Mucosa of stomach (tissue), 1 donor: Measurements from ENCODE around the gene CERS6.

Experiments
- H3K27me3 ChIP-seq: one replicate; pipeline ENCODE4 v1.7.0; 2013; ENCODE audit warnings: mild to moderate bottlenecking, low read length; ENCODE audit not compliant: control insufficient read depth, insufficient read depth
- H3K36me3 ChIP-seq: one replicate; pipeline ENCODE4 v1.7.0; 2013; ENCODE audit warnings: low read length; ENCODE audit not compliant: control insufficient read depth, insufficient read depth
- H3K4me1 ChIP-seq: one replicate; pipeline ENCODE4 v1.7.0; 2013; ENCODE audit warnings: mild to moderate bottlenecking, low read length; ENCODE audit not compliant: control insufficient read depth, insufficient read depth
- H3K4me3 ChIP-seq: one replicate; pipeline ENCODE4 v1.7.0; 2013; ENCODE audit warnings: low read length
- H3K9ac ChIP-seq: one replicate; pipeline ENCODE4 v1.7.0; 2013; ENCODE audit warnings: mild to moderate bottlenecking, low read length, moderate library complexity
- H3K9me3 ChIP-seq: one replicate; pipeline ENCODE4 v1.7.0; 2013; ENCODE audit warnings: mild to moderate bottlenecking, low read length, moderate library complexity; ENCODE audit not compliant: control insufficient read depth
- donor health status: Pancreatic carcinoma.

The CERS6 gene

DNA sequence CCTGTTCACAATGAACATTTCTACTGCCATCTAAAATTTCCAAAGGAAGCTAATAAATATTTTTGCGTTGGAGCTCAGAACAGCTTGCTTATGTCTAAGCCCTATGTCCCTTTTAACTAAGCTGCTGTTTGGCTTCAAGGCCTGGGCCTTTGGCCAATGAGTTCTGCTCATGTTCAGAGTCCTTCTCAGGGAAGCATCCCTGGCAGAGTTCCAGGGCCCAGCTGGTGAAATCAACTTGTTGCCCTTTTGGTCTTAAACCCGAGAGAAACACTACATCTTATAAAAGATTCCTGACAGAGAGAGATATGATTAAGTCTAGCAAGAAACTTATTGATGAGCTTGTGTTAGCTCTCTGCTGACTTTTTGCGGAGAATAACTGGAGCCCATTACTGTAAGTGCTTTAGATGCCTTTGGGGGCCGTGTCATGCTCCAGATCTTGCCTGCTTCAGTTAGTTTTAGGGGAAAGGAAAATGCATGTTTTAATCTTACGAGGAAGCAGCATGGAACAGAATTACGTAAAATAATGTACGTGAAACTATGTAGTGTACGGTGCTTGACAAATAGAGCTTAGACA lies 243.9 kb downstream of the CERS6 start:
- Histone ChIP-seq H3K27me3 (no peaks in the 10 kb centered on the region), H3K36me3 (no peaks in the 10 kb centered on the region), H3K9me3 (no peaks in the 10 kb centered on the region), H3K4me1 (peaks cover 18% of the 10 kb centered on the region), H3K9ac (no peak overlapping the region), H3K4me3 (no peak overlapping the region)

DNA sequence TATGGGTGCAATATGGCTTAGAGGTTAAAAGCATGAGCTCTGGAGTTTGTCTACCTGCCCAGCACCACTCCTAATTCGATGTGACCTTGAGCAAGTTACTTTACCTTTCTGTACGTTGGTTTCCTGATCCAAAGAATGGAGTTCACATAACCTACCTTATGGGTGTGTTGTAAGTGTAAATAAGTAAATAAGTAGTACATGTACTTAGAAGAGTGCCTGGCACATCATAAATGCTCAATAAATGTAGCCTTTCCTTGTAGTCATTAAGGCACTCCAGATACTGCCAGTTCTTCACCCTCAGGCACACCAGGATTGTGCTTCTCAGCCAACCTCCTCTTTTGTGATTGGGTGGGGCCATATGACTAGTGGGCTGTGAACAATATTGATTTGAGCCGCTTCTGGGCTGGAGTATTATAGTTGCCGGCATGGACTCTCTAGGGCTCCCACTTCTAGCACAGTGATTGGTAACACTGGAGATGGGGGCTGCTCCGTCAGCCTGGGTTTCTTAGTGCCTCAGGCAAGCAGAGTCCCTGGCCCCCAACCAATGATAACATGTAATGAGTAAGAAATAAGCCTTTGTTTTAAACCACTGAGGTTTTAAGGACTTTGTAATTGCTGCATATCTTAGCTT lies 244.7 kb downstream of the CERS6 start:
- Histone ChIP-seq H3K4me1 (peaks cover 26% of the 10 kb centered on the region), H3K9ac (no peak overlapping the region), H3K4me3 (no peak overlapping the region), H3K27me3 (no peaks in the 10 kb centered on the region), H3K9me3 (no peaks in the 10 kb centered on the region), H3K36me3 (no peaks in the 10 kb centered on the region)

DNA sequence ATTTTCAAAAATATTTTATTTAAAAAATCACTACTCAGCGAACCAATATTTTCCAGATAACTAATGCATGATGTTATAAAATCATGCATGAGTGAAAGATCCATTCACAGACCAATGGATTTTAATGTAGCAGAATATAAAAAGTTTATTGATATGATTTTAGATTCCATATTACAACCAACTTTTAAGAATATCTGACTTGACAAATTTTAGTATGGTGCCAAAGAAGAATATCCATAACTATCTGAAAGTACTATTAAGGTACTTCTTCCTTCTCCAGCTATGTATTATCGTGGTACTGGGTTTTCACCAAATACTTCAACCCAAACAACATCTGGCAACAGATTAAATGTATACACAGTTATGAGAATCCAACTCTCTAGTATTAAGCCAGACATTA lies 246.5 kb downstream of the CERS6 start:
- no peaks in the 10 kb centered on the region for H3K36me3 ChIP-seq
- no peaks in the 10 kb centered on the region for H3K9me3 ChIP-seq
- no peak overlapping the region for H3K9ac ChIP-seq
- H3K4me1 ChIP-seq: peaks cover 29% of the 10 kb centered on the region
- H3K4me3 ChIP-seq: no peak overlapping the region
- H3K27me3 ChIP-seq: no peaks in the 10 kb centered on the region

DNA sequence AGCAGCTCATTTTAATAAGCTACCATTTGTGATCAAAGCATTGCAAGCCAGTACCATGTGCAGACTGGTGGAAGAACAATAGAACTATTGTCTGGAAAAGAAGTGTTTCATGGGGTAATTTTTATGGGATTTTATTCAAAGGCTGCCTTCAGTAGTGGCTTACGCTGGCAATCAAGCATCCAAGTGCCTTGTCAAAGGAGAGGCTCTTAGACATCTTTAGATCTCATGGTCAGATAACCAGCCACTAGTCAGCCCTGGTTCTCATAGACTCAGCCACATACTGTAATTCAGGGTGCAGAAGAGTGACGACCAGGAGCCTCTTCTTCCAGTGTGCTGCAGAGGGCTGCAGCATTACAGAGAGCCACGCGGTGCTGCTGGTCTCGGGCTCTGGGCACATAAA lies 247.9 kb downstream of the CERS6 start:
- Histone ChIP-seq H3K9me3 (no peaks in the 10 kb centered on the region), H3K9ac (no peak overlapping the region), H3K27me3 (no peaks in the 10 kb centered on the region), H3K4me3 (no peak overlapping the region), H3K4me1 (peaks cover 29% of the 10 kb centered on the region), H3K36me3 (no peaks in the 10 kb centered on the region)

DNA sequence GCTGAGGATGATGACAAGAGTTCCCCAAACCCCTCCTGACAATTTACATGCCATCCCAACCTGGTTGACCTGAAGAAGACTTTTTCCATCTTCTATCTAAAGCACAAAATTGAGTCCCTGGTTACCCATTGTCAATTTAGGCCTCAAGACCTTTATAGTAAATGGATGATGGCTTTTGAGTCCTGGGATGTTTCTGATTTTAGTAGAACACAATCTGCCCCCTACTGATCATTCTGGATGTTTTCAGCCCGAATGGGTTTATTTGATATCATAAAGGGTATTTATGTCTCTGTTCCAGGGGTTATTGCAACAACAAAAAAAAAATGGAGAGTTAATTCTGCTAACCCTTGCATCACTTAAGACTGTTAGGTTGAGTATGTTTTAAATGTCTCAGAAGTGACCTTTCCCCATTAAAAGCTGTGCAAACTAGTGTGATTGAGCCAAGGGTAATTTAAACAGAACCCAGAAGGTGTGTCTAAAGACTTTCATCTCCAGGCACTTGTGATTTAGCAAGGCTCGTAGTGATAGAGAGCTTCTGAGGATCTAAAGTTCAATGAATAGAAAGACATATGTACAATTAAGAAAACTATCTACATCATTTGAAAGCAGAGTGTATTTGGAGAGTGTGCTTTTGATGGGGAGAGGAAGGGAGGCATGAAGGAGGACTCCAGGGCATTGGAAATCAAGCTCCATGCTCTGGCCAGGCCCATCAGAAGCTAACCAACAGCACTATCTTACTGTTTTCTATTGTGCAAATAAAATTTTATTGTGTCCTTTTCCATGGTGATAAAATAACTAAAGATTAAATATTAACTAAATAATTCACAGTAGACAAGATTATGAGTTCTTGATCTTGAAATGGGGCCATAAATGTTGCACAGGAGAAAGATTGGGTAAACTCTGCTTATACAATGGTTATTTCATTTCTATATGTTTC lies 249.7 kb downstream of the CERS6 start:
- no peak overlapping the region for H3K4me3 ChIP-seq
- no peak overlapping the region for H3K9ac ChIP-seq
- no peaks in the 10 kb centered on the region for H3K9me3 ChIP-seq
- H3K27me3 ChIP-seq: no peaks in the 10 kb centered on the region
- H3K36me3 ChIP-seq: no peaks in the 10 kb centered on the region
- H3K4me1 ChIP-seq: peaks cover 21% of the 10 kb centered on the region

DNA sequence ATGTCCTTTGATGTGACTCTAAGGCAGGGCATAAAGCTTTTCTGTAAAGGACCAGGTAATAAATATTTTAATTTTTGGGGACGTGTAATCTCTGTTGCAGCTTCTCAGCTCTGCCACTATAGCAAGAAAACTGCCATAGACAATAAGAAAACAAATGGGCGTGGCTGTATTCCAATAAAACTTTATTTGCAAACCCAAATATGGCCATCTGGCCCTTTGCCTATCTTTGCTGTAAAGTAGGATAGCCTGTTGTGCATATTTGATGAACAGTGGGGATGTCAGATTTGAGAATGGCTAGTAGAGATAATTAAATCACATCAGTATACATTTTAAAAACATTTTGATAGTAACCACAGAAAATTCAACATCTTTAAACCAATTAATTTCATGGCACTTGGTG lies 250.7 kb downstream of the CERS6 start:
- Histone ChIP-seq H3K27me3 (no peaks in the 10 kb centered on the region), H3K4me1 (peaks cover 14% of the 10 kb centered on the region), H3K4me3 (no peak overlapping the region)

DNA sequence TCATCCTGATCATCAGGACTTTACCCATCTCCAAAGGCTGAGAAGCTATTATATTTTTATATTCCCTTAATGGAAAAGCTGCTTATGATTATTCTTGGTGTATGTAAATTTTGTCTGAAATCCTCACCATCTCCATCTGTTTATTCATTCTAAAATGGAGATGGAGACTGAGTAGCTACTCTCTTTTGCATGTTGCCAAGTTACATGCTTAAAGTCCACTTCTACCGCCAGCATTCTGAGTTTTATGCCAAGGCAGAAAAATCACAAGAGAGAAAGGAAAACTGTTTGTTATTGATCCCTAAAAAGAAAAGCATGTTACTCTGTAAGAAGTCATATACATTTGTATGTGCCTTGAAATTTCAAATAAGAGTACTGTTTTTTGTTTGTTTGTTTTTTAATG lies 252.0 kb downstream of the CERS6 start:
- H3K4me3 ChIP-seq: no peak overlapping the region

More for the DNA sequence above, 250.7 kb downstream of the CERS6 start:
- Histone ChIP-seq H3K9me3 (no peaks in the 10 kb centered on the region), H3K36me3 (no peaks in the 10 kb centered on the region), H3K9ac (no peak overlapping the region)

DNA sequence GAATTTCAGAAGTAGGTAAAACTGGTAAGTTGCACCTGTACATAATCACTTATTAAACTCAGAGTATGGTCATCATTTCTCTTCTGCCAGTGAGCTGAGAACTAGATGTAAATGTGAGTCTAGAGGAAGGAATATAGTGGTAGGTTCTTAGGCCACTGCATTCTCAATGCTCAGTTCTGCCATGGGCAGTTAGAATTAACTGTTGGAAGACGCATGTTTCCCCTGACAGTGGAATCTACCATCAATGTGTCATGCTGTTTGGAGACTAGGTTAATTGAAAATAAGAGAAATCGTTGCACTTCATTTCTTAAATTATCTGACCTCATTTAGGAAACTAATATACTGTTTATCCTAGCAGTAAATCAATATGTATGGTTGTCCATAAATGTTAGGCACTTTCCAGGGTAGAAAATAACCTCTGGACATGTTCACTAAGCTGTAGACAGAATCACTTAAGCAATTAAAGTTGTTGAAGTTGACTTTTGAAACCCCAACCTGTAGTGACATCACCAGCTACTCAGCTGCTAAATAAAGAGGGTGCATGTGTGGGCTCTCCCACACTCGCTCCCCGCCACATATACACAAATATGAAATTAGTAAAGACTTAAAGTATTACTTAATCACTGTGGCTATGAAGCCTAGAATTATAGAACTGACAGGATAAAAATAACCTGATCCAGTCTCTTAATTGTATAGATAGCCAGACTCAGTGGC lies 254.8 kb downstream of the CERS6 start:
- Histone ChIP-seq H3K4me3 (no peak overlapping the region), H3K4me1 (peaks cover 1% of the 10 kb centered on the region), H3K27me3 (no peaks in the 10 kb centered on the region), H3K9me3 (no peaks in the 10 kb centered on the region), H3K36me3 (no peaks in the 10 kb centered on the region), H3K9ac (no peak overlapping the region)

More for the DNA sequence above, 252.0 kb downstream of the CERS6 start:
- no peaks in the 10 kb centered on the region for H3K36me3 ChIP-seq
- no peaks in the 10 kb centered on the region for H3K27me3 ChIP-seq
- H3K9ac ChIP-seq: no peak overlapping the region
- peaks cover 14% of the 10 kb centered on the region for H3K4me1 ChIP-seq
- H3K9me3 ChIP-seq: no peaks in the 10 kb centered on the region

DNA sequence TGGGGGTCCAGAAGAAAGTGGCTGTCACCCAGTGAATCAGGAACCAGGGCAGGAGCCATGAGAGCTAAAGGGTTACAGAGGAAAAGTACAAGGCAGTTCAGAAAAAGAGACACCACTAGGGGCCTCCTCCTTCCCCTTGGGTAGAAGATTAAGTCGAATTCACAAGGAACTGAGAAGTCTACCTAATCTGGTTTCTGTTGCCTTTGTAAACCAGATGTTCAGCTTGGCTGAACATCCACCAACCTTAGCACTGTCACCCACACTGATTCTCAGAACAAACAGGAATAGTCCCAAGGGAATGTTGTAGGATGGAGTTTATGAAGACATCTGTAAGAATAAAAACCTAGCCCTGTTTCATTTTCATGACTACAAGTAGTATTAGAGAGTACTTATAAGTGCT lies 256.0 kb downstream of the CERS6 start:
- Histone ChIP-seq H3K27me3 (no peaks in the 10 kb centered on the region), H3K4me1 (no peaks in the 10 kb centered on the region), H3K4me3 (no peak overlapping the region), H3K9me3 (no peaks in the 10 kb centered on the region), H3K9ac (no peak overlapping the region), H3K36me3 (no peaks in the 10 kb centered on the region)

DNA sequence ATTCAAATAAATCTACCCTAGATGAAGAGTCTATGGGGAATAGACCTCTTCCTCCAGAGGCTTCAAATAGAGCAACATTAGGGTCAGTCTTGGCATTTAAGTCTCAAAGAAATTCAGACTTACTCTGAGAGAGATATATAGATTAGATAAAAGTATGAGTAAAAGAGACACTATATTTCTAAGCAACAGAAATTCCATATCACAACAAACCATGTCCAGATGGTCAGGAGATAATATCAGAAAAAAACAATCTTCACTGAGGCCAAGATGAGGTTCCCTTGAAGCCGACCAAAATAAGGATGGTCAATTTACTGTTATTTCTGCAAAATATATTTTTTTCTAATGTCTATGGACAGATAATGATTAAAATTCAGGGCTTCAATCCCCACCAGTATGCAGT lies 257.3 kb downstream of the CERS6 start:
- H3K9ac ChIP-seq: no peak overlapping the region
- no peaks in the 10 kb centered on the region for H3K27me3 ChIP-seq
- no peaks in the 10 kb centered on the region for H3K9me3 ChIP-seq
- H3K4me1 ChIP-seq: no peaks in the 10 kb centered on the region
- no peak overlapping the region for H3K4me3 ChIP-seq
- no peaks in the 10 kb centered on the region for H3K36me3 ChIP-seq

DNA sequence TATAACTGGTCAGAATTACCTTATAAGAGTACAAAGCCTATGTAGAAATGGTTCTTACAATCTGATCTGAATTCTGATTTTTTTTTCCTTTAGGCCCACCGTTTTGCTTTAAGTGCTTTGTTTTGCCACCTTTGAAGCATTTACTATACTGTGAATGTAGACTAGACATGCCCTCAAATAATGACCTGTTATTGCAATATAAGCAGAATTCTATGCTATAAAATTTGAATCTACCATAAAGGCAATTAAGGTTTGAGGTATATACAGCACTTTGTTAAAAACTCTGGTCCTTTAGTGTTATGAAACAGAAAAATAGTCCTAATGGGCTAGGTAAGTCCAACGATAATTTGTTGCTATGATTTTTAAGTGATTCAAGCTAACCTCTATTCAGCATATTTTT lies 259.8 kb downstream of the CERS6 start:
- H3K36me3 ChIP-seq: no peaks in the 10 kb centered on the region
- H3K9ac ChIP-seq: no peak overlapping the region
- no peaks in the 10 kb centered on the region for H3K27me3 ChIP-seq
- no peaks in the 10 kb centered on the region for H3K4me1 ChIP-seq
- no peak overlapping the region for H3K4me3 ChIP-seq
- no peaks in the 10 kb centered on the region for H3K9me3 ChIP-seq

DNA sequence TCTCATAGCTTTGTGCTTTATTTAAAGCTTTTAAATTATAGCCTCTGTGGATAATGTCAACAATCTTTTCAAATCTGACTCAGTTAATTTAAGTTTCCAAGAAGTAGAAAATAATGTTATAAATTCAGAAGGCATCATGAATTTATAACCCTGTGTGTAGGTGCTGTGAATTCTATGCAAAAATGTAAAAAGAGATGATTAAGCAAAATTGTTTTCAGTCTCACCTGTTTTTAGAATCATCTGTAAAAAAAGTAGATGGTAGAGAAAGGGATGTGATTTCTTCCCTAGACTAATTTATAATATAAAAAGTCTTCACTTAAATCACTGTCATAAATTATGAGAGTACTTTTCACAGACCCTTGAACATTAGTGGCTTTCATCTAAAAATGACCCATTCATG lies 260.8 kb downstream of the CERS6 start:
- Histone ChIP-seq H3K9ac (no peak overlapping the region), H3K4me1 (no peaks in the 10 kb centered on the region), H3K9me3 (no peaks in the 10 kb centered on the region), H3K27me3 (no peaks in the 10 kb centered on the region), H3K36me3 (no peaks in the 10 kb centered on the region), H3K4me3 (no peak overlapping the region)
